Right ventricle myocardium inferior (tissue), 1 donor: ENCODE measurements around the gene LCE3A. TPM values are rescaled to one million over a fixed set of nuclear protein-coding genes. Genes with fewer than 3 reads are reported as not detected.
"Not testable (repeated sequence)": the region's sequence is repeated elsewhere in the genome, so short reads cannot be mapped to it uniquely, and the experiment has no call there.

Source experiments
- ATAC-seq: fragments of 200-7000 bp; cut with Tn5 transposase; one replicate; pipeline ENCODE4 v1.9.1; 2020; ENCODE audit warnings: mild to moderate bottlenecking, moderate library complexity
- DNase-seq: peaks from one replicate; pipeline ENCODE4 v3.0.0; 2021; ENCODE audit errors: missing footprints
- intact Hi-C: fragments of 100-400 bp; cut with DNase I; formaldehyde crosslinking; loops from one replicate; pipeline ENCODE4 v1.11.0; 2022
- total RNA-seq: library from RNA; stranded (reverse); fragmentation: NEBNext Ultra II Directional; extraction: Animal tissue kit (Norgen Biotek cat#: 25700); gene quantifications from one replicate; pipeline ENCODE4 v1.2.1, GENCODE V29; 2021
- donor health status: DM: no; HTN: yes; CAD: no; lungs with severe emphysema.

Gene LCE3A
- total RNA-seq, 1 donor from 2014 or later, result not detected

GRCh38 chr1:152580433-152580832 is 42.5 kb downstream of the LCE3A start, which contains the start of gene LCE3D:
TSS of gene LCE3D (minus strand) at chr1:152580516. CDS start at chr1:152579936, 580 bp downstream.
- no peak for ATAC-seq
- intact Hi-C loops, result no loop called here
- DNase-seq, result no peak

GRCh38 chr1:152579526-152579925 is 43.4 kb downstream of the LCE3A start:
- DNase-seq, intact Hi-C loops, ATAC-seq: not testable (repeated sequence)

GRCh38 chr1:152577168-152577567 is 45.7 kb downstream of the LCE3A start:
- intact Hi-C loops, result no loop called here

More at GRCh38 chr1:152577168-152577567, 45.7 kb downstream of the LCE3A start:
- no peak for ATAC-seq
- no peak for DNase-seq

Other genes with a start within 250 kb of the LCE3A start
- not detected for gene CRNN, start 208.8 kb downstream of the LCE3A start, total RNA-seq
- gene LCE5A, start 112.3 kb downstream of the LCE3A start, total RNA-seq, result not detected
- not detected for gene CRCT1, start 108.6 kb downstream of the LCE3A start, total RNA-seq
- gene LCE3E, start 56.3 kb downstream of the LCE3A start, total RNA-seq, result not detected
- not detected for gene LCE3D, start 42.6 kb downstream of the LCE3A start, total RNA-seq
- gene LCE3C, start 22.9 kb downstream of the LCE3A start, total RNA-seq, result not detected
- gene LCE3B, start 9.3 kb downstream of the LCE3A start, total RNA-seq, result not detected
- not detected for gene LCE2D, start 40.3 kb upstream of the LCE3A start, total RNA-seq
- gene LCE2C, start 52.2 kb upstream of the LCE3A start, total RNA-seq, result not detected
- gene LCE2B, start 63.0 kb upstream of the LCE3A start, total RNA-seq, result not detected
- not detected for gene LCE2A, start 75.2 kb upstream of the LCE3A start, total RNA-seq
- gene LCE4A, start 85.1 kb upstream of the LCE3A start, total RNA-seq, result not detected
- gene KPRP, start 134.9 kb upstream of the LCE3A start, total RNA-seq, result not detected
- not detected for gene LCE1F, start 152.0 kb upstream of the LCE3A start, total RNA-seq
- not detected for gene LCE1E, start 163.2 kb upstream of the LCE3A start, total RNA-seq
- gene LCE1D, start 173.6 kb upstream of the LCE3A start, total RNA-seq, result not detected
- gene LCE1C, start 183.5 kb upstream of the LCE3A start, total RNA-seq, result not detected
- gene LCE1B, start 188.9 kb upstream of the LCE3A start, total RNA-seq, result not detected
- not detected for gene LCE1A, start 204.4 kb upstream of the LCE3A start, total RNA-seq
- gene LCE6A, start 219.8 kb upstream of the LCE3A start, total RNA-seq, result not detected
- gene LCE7A, start 236.9 kb upstream of the LCE3A start, total RNA-seq, result not detected